ENCODE measurements around the gene ANTXR1.
"Not testable (repeated sequence)": the region's sequence is repeated elsewhere in the genome, so short reads cannot be mapped to it uniquely, and the experiment has no call there.

The ANTXR1 gene

GRCh38 chr2:69168144-69168813, 155.3 kb downstream of the ANTXR1 start:
- Mint-ChIP-seq H3K4me1 (ENCODE audit: low read depth) (no peaks in the 10 kb centered on the region), H3K27ac (no peak overlapping the region), H3K9me3 (ENCODE audit: low read depth) (no peaks in the 10 kb centered on the region)

GRCh38 chr2:69168950-69169654, 156.1 kb downstream of the ANTXR1 start:
- Mint-ChIP-seq H3K27ac (no peak overlapping the region), H3K27me3 (peaks cover 9% of the 10 kb centered on the region), H3K9me3 (ENCODE audit: low read depth) (no peaks in the 10 kb centered on the region), H3K36me3 (no peaks in the 10 kb centered on the region), H3K4me1 (ENCODE audit: low read depth) (no peaks in the 10 kb centered on the region), H3K4me3 (no peak overlapping the region)

More at GRCh38 chr2:69168144-69168813, 155.3 kb downstream of the ANTXR1 start:
- Mint-ChIP-seq H3K36me3 (no peaks in the 10 kb centered on the region), H3K27me3 (peaks cover 9% of the 10 kb centered on the region), H3K4me3 (no peak overlapping the region)

- H3K27me3 Mint-ChIP-seq = peaks cover 9% of the 10 kb centered on the region
- H3K4me3 Mint-ChIP-seq = no peak overlapping the region
- H3K4me1 Mint-ChIP-seq (ENCODE audit: low read depth) = no peaks in the 10 kb centered on the region
- no peak overlapping the region for H3K27ac Mint-ChIP-seq
- no peaks in the 10 kb centered on the region for H3K36me3 Mint-ChIP-seq
- H3K9me3 Mint-ChIP-seq (ENCODE audit: low read depth) = no peaks in the 10 kb centered on the region
Observed at GRCh38 chr2:69169655-69170389, 156.8 kb downstream of the ANTXR1 start.

GRCh38 chr2:69170661-69171060, 157.7 kb downstream of the ANTXR1 start:
- Mint-ChIP-seq H3K36me3 (no peaks in the 10 kb centered on the region), H3K27ac (no peak overlapping the region), H3K9me3 (ENCODE audit: low read depth) (no peaks in the 10 kb centered on the region), H3K4me3 (no peak overlapping the region), H3K4me1 (ENCODE audit: low read depth) (no peaks in the 10 kb centered on the region), H3K27me3 (peaks cover 14% of the 10 kb centered on the region)

- Mint-ChIP-seq H3K4me3 (no peak overlapping the region), H3K4me1 (ENCODE audit: low read depth) (no peaks in the 10 kb centered on the region), H3K27me3 (peaks cover 14% of the 10 kb centered on the region), H3K9me3 (ENCODE audit: low read depth) (no peaks in the 10 kb centered on the region), H3K27ac (no peak overlapping the region), H3K36me3 (no peaks in the 10 kb centered on the region)
Observed at GRCh38 chr2:69171116-69171896, 158.3 kb downstream of the ANTXR1 start.

- no peak overlapping the region for H3K27ac Mint-ChIP-seq
- no peaks in the 10 kb centered on the region for H3K9me3 Mint-ChIP-seq (ENCODE audit: low read depth)
- no peaks in the 10 kb centered on the region for H3K36me3 Mint-ChIP-seq
- H3K4me3 Mint-ChIP-seq = no peak overlapping the region
- H3K4me1 Mint-ChIP-seq (ENCODE audit: low read depth) = no peaks in the 10 kb centered on the region
- H3K27me3 Mint-ChIP-seq = peaks cover 17% of the 10 kb centered on the region
Observed at GRCh38 chr2:69171897-69172525, 159.0 kb downstream of the ANTXR1 start.

- H3K27ac Mint-ChIP-seq = no peak overlapping the region
- H3K36me3 Mint-ChIP-seq = no peaks in the 10 kb centered on the region
- H3K4me3 Mint-ChIP-seq = no peak overlapping the region
- H3K4me1 Mint-ChIP-seq (ENCODE audit: low read depth) = no peaks in the 10 kb centered on the region
- peaks cover 20% of the 10 kb centered on the region for H3K27me3 Mint-ChIP-seq
- H3K9me3 Mint-ChIP-seq (ENCODE audit: low read depth) = no peaks in the 10 kb centered on the region
Observed at GRCh38 chr2:69173706-69174105, 160.7 kb downstream of the ANTXR1 start.

GRCh38 chr2:69174211-69174610, 161.2 kb downstream of the ANTXR1 start:
- H3K4me1 Mint-ChIP-seq (ENCODE audit: low read depth); H3K4me3 Mint-ChIP-seq; H3K9me3 Mint-ChIP-seq (ENCODE audit: low read depth); H3K36me3 Mint-ChIP-seq; H3K27ac Mint-ChIP-seq: not testable (repeated sequence)
- H3K27me3 Mint-ChIP-seq = peaks cover 20% of the 10 kb centered on the region

GRCh38 chr2:69175790-69176715, 163.1 kb downstream of the ANTXR1 start:
- Mint-ChIP-seq H3K4me3 (no peak overlapping the region), H3K27me3 (peaks cover 13% of the 10 kb centered on the region), H3K36me3 (no peaks in the 10 kb centered on the region), H3K27ac (no peak overlapping the region), H3K9me3 (ENCODE audit: low read depth) (no peaks in the 10 kb centered on the region), H3K4me1 (ENCODE audit: low read depth) (no peaks in the 10 kb centered on the region)

- Mint-ChIP-seq H3K4me3 (no peak overlapping the region), H3K4me1 (ENCODE audit: low read depth) (no peaks in the 10 kb centered on the region), H3K9me3 (ENCODE audit: low read depth) (no peaks in the 10 kb centered on the region), H3K27ac (no peak overlapping the region), H3K36me3 (no peaks in the 10 kb centered on the region), H3K27me3 (peaks cover 13% of the 10 kb centered on the region)
Observed at GRCh38 chr2:69177063-69177771, 164.2 kb downstream of the ANTXR1 start.

- Mint-ChIP-seq H3K4me1 (ENCODE audit: low read depth) (no peaks in the 10 kb centered on the region), H3K9me3 (ENCODE audit: low read depth) (no peaks in the 10 kb centered on the region), H3K27ac (no peak overlapping the region), H3K36me3 (no peaks in the 10 kb centered on the region), H3K27me3 (peaks cover 13% of the 10 kb centered on the region), H3K4me3 (no peak overlapping the region)
Observed at GRCh38 chr2:69177785-69178636, 165.0 kb downstream of the ANTXR1 start.

GRCh38 chr2:69178756-69179155, 165.8 kb downstream of the ANTXR1 start:
- H3K4me1 Mint-ChIP-seq (ENCODE audit: low read depth) = no peaks in the 10 kb centered on the region
- no peaks in the 10 kb centered on the region for H3K36me3 Mint-ChIP-seq
- no peaks in the 10 kb centered on the region for H3K9me3 Mint-ChIP-seq (ENCODE audit: low read depth)
- H3K27me3 Mint-ChIP-seq = peaks cover 13% of the 10 kb centered on the region
- no peak overlapping the region for H3K4me3 Mint-ChIP-seq
- H3K27ac Mint-ChIP-seq = no peak overlapping the region

Measured in activated naive CD8-positive, alpha-beta T cell (primary cell).